Activated CD4-positive, alpha-beta T cell treated with anti-CD3 and anti-CD28 coated beads, Interleukin-10, Interleukin-2, amounts not matched to agents 100 ng/mL and 50 ng/mL, durations not matched to agents 16 hours and 8 hours (primary cell): ENCODE results near the gene PPP1R9A.

Experiments used
- DNase-seq: peaks from one replicate; pipeline ENCODE4 v3.0.0-alpha.2; 2020

The PPP1R9A gene

DNA sequence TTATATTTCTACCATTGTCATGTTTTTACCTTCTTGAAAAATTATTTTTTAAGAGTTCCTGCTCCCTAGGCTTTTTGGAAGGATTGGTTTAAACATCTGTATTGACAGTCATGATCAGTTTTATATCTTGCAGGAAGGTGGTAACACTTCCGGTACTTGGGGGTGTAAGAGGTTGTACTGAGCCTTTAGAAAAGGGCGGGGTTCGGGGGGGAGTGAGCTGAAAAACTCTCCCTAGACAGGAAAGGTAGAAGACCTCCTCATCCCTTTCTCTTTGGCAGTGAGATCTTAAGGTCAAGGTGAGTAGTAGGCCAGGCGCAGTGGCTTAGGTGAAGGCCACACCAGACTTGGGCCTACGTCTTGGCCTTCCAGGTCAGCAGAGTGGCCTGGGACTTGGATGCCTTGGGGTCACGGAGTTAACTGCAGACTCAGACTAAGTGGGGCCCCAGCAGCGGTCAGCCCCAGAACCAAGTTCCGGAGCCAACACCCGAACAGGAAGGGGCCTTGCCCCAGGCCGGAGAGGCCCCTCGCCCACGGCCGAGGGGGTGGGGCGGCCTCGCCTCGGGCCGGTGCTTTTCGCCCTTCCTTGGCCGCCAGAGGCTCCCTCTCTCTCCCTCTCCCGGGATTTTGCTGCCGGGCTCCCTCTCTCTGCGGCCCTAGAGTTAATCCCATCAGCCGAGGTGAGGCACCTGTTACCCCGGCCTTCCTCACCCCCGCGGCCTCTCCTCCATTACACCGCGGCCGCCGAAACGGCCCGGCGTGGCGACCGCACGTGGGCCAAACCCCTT lies at the start of gene PPP1R9A:
Gene PPP1R9A, plus strand, starts transcription at position 569 of the 785 bp plus-strand sequence. CDS start 2,520 bp downstream, outside the sequence.
- DNase-seq = no peak

DNA sequence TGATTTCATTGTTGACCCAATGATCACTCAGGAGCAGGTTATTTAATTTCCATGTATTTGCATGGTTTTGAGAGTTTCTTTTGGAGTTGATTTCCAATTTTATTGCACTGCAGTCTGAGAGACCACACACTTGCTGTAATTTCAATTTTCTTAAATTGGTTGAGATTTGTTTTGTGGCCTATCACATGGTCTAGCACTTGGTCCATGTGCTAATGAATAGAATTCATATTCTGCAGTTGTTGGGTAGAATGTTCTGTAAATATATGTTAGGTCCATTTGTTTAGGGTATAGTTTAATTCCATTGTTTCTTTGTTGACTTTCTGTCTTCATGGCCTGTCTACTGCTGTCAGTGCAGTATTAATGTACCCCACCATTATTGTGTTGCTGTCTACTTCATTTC lies 36.3 kb upstream of the PPP1R9A start:
- no peak for DNase-seq

DNA sequence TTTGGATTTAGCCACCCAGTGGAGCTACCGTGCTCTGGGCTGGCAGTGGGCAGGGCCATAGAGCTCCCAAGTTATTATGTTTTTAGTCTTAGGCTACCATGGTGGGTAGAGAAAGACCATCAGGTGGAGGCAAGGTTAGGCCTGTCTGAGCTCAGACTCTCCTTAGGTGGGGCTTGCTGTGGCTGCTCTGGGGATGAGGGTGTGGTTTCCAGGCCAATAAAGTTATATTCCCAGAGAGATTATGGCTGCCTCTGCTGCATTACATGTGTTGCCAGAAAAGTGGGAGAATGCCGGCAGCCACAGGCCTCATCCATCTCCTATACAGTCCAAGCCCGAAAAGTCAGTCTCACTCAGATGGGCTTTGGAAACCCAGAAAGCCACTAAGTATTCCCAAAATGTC lies 34.2 kb upstream of the PPP1R9A start:
- no peak for DNase-seq

DNA sequence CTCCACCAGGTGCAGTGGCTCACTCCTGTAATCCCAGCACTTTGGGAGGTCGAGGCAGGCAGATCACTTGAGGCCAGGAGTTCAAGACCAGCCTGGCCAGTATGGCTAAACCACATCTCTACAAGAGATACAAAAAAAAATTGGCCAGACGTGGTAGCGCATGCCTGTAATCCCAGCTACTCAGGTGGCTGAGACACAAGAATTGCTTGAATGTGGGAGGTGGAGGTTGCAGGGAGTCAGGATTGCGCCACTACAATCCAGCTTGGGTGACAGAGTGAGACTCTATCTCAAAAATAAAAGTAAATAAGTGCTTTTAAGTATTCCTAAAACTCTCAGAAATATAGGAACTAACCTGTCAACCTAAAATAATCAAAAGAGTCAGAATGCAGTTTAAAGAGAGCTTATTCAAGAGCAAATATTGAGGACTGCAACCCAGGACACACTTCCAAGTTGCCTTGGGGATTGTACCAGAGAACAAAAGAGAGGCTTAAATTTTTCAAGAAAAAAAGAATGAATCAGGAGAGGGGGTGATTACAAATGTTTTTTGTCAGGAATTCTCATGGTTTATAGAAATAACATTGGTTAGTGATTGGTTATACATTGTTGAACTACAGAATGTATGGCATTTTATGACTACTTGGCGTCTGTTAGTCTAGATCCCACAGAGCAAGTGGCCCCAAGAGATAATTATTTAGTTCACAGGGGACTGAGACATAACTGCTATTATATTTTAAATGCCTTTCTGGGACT lies 33.2 kb upstream of the PPP1R9A start:
- DNase-seq = no peak

DNA sequence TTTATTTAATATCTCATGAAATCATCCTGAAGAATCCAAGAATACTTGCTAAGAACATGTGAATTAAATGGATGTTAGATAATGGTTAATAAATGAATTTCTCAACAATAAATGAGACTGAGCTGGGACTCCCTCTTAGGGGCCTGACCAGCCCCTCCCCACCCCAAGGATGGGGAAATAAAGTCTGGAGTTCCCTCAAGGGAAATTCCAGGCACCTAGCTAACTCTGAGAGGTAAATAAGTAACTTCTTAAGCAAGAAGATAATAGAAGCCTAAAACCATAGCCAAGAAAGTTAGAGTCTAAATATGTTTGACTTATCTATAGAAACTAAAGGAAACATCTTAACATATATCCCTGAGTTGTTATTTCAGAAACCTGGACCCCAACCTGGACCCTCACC lies 32.2 kb upstream of the PPP1R9A start:
- DNase-seq = no peak

DNA sequence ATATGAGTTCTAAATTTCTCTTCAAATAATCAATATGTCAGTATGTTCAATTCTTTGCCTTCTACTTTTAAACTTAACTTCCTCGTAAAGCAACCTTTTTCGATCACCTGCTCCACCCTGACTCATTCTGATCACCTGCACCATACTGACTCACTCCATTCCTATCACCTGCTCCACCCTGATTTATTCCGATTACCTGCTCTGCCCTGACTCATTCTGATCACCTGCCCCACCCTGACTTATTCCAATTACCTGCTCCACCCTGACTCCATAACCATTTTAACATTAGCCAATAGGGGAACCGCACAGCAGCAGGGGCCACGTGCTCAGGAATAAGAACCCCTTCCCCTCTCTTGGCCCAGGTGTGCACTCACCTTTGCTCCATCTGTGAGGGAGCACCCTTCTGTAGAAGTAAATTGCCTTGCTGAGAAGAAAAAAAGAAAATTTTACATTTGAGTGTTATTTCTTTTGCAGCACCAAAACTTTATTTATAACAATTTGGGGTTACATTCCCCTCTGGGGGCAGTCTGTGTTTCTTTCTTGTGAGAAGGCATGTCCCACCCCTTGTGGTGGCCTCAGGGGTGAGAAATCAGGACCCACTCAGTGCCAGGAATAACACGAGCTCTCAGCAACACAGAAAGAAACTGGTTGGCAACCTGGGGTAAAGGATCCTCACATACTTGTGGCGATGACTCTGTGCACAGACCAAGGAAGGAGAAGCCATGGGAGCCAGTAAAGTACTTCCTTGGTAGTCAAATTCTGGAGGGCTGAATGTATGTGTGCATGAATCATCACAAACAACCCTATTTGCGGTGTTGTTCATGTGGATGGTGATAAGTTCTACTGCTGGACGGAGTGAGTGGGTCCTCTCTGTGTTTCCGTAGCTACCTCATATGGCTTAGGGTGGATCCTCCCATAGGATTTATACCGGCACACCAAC lies 29.4 kb upstream of the PPP1R9A start:
- DNase-seq = no peak

DNA sequence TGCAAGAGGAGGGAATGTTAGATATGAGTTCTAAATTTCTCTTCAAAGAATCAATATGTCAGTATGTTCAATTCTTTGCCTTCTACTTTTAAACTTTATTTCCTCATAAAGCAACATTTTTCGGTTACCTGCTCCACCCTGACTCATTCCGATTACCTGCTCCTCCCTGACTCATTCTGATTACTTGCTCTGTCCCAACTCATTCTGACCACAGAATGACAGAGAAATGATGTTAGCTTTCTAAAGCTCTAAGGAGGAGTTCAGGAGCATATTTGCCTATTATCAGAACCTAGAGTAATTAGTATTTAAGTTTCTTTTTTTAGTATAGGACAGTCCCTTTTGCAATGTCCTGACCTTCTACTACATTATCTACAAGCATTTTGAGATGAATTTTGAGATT lies 24.5 kb upstream of the PPP1R9A start:
- DNase-seq = no peak

DNA sequence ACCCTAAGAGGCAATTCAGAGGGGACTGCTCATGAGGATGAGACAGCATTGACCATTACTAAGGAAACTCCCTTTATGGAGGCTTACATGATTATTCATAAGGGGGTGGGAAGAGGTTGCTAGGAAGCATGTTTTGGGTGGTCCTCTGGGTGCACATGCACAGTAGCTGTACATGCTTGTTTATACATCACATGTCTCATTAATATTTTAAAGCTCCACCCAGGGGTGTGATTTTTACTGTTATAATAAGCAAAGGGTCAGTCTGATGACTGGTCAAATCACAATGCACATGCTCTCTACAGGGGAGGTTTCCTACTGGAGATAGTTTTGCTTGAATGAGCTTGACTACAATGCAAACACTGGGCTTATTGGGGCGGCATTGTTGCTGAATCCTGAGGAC lies 23.8 kb upstream of the PPP1R9A start:
- no peak for DNase-seq

DNA sequence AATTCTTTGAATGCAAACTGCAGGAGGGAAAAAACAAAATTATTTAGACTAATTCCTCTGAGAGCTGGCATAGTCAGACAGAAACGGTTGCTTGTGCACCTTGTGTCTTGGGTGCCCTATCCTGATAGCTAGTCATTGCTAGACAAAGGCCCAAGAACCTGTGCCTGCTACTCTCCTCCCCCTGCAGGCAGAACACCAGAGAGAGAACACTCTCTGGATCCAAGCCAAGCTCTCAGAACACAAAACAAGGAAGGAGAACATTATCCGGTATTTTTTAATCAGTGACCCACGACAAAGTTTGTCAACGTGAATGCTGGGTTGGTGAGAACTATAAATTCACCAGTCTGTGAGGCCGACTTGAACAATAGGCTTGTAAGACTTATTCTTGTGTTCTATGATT lies 18.8 kb upstream of the PPP1R9A start:
- no peak for DNase-seq

DNA sequence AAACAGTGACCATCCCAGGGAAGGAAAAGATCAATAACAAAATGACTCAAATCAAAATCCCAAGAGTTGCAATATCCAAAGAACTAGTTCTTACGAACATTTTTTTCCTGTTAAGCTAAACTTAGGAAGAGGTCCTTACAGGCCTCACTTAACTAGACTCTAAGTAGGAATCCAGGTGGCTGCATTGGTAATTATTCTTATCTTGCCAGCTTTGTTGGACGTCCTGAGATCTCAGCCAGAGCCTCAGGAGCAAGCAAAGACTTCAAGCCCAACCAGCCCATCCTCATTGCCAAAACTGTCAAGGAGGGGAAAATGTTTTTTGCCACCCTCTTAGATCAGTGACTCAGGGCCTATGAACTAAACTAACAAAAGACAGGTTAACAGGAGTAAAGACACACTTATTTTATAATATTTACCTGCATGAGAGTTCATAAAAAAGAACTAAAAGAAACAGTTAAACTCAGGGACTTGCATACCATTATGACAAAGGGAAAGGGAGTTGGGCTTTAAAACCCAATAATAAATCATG lies 18.3 kb upstream of the PPP1R9A start:
- DNase-seq = no peak

DNA sequence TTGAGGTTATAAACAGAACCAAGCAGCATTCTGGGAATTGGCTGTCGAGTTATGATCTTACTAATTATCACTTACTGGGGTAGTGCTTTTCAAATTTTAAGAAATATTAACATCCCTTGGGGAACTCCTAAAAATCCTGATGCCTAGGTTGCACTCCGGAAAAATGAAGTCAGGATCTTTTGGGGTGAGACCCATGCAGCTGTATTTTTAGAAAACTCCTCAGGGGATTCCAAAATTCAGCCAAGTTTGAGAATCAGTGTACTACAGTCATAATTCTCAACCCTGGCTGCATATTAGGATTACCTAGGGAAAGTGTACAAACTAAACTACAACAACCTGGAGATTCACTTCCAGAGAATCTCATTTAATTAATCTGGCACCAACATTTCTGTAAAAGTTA lies 17.2 kb upstream of the PPP1R9A start:
- DNase-seq = no peak

DNA sequence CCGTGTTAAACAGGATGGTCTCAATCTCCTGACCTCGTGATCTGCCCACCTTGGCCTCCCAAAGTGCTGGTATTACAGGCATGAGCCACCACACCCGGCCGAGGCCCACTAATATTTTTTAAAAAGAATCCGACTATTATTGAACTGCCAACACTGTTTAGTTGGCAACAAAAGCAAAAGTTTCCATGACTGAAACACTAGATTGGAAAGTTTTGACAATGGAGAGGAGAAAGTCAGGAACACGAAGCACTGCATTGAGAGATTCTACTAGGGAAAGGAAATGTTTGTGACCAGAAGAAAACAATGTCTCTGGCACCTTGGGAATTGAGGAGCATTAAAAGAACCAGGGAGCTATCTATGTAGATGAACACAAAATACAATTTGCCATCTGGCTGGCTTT lies 13.7 kb upstream of the PPP1R9A start:
- no peak for DNase-seq

DNA sequence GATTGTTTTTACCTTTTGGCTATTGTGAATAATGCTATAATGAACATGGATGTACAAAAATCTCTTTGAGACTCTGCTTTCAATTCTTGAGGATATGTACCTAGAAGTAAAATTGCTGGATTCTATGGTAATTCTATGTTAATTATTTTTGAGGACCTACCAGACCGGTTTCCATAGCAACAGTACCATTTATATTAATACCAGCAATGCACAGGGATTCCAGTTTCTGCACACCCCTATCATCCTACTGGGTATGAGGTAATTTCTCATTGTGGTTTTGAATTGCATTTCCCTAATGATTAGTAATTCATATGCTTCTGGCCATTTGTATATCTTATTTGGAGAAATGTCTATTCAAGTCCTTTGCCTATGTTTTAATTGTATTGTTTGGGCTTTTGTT lies 9.9 kb upstream of the PPP1R9A start:
- no peak for DNase-seq

DNA sequence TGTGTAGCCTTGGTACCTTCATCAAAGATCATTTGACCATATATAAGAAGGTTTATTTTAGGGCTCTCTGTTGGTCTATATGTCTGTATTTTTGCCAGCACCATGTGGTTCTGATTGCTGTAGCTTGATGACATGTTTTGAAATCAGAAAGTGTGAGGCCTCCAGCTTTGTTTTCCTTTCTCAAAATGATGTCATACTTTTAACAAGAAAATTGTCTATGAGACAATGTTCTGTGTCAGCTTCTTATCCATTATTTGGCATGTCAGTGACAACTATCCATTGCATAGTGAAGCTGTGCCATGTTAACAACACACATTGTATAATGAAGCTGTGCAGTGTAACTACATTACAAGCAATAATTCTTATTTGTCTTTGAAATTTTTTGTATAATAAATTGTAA lies 9.1 kb upstream of the PPP1R9A start:
- DNase-seq = no peak

DNA sequence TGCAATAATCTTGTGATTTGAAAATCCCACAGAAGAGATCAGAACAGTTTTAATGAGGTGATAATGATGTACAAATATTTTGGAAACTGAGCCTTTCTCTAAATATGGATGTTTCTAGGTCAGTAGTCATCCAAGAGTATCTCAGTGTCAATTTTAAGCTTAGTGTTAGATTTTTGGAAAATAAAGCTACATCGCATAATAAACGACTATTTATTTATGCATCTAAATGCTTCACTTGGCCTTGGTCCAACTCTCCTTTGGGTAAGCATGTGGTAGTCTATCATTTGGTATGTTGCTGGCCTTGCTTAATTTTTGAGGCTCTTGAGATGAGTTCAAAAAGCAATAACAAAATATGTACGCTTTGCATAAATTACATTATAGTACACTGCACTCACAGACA lies 5.4 kb upstream of the PPP1R9A start:
- DNase-seq = no peak

DNA sequence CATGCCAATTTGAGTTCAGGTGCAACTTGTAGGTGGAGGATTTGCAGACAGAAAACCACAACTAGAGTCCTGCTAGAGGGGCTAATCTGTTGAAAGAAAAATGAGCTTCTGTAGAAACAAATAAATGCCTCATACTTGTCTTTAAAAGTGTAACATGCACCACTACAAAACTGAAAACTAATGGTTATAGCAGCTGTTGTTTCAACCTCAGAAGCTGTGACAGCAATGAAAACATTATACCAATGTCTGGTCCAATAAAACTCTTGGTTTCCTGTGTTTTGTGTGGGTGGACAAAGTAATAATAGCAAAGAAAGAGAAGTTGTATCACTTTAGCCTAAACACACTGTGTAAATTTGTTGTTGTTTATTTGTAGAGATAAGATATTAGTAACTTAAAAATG lies 3.4 kb upstream of the PPP1R9A start:
- DNase-seq = no peak

DNA sequence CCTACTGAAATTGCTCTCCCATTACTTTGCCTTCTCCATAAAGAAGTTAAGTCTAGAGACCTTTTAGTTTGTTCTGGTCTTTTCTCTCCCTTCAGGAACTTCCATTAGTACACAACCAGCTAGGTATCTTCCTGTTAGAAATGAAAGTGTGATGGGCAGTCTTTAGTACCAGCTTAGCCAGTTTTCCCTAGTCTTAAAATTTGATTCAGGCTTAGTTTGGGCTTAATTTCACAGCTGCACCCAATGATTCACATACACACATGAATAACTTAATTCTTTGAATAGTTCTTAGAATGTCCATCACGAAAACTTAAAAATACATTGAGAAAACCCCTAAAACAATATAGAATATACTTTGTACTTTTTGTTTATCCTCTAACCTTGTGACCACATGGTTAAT lies 2.4 kb upstream of the PPP1R9A start:
- DNase-seq = no peak

DNA sequence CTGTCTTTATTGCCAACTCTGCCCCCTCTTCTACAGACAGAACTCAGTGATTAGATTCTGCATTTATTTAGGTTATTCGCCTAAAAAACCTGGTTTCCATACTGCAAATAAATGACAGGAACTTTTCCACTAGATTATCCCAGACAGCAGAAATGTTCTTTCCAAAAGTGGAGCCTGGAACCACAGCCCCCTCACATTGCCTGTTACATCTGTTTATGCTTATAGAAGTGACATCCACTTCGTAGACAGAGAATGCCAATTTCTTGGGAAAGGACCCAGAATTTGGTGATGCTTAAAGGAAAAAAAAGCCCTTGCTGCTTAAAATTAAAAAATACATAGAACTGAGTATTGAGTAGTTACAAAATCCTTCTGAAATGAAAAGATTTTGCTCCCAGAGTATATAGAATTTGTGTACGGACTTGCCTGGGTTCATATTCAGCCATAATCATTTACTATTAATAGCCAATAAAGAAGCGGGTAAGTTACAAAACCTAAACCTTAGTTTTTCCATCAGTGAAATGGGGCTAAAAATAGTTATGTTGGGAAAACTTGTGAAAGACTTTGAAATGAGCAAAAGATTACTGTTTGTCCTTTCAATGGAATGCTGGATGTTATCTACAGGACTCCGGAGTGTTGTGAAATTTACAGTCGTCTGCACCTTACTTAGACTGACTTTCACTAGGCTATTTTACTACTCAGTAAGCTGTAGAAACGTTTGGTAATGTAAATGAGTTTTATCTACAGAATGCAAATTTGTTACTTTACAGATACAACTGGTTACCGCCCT lies 1.1 kb upstream of the PPP1R9A start:
- DNase-seq = no peak

DNA sequence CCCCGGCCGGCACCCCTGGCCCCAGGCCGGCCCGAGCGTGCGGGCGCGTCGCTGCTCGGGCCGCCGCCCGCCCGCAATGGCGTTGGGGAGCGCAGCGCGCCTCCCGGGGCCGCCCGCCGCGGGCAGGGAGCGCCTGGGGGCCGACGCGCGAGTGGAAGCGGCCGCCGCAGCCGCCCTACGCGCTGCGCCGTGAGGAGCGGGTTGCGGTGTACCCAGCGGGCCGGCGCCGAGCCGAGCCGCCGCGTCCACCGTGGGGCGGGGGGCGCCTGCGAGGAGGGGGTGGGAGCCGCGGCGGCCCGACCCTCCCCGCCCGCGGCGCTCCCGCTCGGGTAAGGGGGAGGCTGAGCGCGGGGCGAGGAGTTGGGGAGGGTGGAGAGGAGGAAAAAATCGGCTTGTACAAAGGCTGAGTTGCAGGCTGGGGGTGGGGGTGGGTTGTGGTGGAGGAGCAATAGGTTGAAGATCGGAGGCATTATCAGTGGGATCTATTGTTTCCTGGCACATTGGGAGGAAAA lies 473 bp downstream of the PPP1R9A start:
- DNase-seq = no peak

DNA sequence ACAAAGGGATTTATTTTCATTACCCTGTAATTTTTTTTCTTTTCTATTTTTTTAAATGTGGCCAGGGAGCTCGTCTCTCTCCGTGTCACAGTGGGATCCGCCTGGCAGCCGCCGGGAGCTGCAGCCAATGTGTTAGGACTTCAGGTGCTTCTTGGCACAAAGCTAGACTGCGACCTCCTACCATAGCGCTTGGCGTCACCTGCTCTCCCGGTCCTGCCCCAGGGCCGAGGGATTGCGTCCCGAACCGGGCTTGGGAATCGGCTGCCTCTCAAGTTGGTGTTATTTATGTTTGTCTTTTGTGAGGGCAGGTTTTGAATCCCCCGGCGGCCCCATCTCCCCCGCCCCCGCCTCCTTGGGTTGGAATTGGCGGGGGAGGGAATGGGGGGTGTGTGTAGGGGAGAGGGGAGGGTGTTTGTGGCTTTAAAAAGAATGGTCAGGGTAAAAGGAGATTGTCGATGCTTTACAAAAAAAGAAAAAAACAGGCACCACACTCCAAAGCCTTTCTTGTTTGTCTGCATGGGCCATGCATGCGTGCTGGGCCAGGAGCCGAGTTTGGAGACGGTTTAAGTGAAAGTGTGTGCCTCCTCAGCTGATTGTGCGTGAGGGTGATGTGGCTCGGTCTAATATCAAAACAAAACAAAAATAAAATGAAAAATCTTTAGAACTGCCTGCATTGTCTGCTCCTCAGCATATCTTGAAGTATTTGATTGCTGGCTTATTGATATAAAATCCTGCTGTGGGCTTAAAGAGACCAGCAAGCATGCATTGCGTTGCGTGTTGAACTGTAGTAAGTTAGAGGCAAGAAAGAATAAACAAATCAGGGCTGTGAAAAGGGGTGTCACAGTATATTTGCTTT lies 1.2 kb downstream of the PPP1R9A start:
- no peak for DNase-seq

DNA sequence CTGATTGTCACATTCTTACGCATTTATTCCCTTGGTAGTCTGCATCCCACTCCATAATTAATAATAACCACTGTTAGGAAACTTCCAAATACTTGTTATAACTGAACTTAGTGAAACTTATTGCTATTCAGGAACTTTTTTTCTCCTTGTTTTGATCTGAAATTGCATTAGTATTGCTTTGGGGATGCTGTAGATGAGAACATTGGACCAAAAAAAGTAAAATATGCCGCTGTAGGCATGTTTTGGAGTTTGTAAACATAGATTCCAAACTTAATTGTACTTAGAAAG lies 1.7 kb downstream of the PPP1R9A start:
- no peak for DNase-seq
